ENCODE data around the gene P4HB.

Gene P4HB

DNA sequence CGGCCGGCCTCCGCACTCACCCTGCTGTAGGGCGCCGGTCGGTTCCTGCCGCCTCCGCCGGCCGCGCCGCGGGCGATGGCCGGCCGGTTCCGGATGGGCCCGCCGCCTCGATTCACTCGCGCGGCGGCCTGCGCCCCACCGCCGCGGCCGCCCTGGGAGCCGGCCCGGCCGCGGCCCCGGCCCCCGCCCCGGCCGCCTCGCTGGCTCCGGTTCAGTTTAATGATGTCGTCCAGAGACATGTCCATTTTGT is 30.9 kb upstream of the P4HB start (continued):
- TF ChIP-seq, protein P1, sequence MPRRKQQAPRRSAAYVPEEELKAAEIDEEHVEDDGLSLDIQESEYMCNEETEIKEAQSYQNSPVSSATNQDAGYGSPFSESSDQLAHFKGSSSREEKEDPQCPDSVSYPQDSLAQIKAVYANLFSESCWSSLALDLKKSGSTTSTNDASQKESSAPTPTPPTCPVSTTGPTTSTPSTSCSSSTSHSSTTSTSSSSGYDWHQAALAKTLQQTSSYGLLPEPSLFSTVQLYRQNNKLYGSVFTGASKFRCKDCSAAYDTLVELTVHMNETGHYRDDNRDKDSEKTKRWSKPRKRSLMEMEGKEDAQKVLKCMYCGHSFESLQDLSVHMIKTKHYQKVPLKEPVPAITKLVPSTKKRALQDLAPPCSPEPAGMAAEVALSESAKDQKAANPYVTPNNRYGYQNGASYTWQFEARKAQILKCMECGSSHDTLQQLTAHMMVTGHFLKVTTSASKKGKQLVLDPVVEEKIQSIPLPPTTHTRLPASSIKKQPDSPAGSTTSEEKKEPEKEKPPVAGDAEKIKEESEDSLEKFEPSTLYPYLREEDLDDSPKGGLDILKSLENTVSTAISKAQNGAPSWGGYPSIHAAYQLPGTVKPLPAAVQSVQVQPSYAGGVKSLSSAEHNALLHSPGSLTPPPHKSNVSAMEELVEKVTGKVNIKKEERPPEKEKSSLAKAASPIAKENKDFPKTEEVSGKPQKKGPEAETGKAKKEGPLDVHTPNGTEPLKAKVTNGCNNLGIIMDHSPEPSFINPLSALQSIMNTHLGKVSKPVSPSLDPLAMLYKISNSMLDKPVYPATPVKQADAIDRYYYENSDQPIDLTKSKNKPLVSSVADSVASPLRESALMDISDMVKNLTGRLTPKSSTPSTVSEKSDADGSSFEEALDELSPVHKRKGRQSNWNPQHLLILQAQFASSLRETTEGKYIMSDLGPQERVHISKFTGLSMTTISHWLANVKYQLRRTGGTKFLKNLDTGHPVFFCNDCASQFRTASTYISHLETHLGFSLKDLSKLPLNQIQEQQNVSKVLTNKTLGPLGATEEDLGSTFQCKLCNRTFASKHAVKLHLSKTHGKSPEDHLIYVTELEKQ (tag by site-specific recombination; IDR thresholded peaks at IDR 0.05; ENCODE audit: borderline replicate concordance): no peak
- TF ChIP-seq ZNF555 (tag by site-specific recombination; conservative IDR thresholded peaks at IDR 0.05) (no peak), ZBTB8A (tag by site-specific recombination; IDR thresholded peaks at IDR 0.05) (no peak), ZNF138 (tag by site-specific recombination; IDR thresholded peaks at IDR 0.05; ENCODE audit: borderline replicate concordance) (no peak), EGR2 (tag by site-specific recombination; IDR thresholded peaks at IDR 0.05; ENCODE audit: low read depth) (no peak)

DNA sequence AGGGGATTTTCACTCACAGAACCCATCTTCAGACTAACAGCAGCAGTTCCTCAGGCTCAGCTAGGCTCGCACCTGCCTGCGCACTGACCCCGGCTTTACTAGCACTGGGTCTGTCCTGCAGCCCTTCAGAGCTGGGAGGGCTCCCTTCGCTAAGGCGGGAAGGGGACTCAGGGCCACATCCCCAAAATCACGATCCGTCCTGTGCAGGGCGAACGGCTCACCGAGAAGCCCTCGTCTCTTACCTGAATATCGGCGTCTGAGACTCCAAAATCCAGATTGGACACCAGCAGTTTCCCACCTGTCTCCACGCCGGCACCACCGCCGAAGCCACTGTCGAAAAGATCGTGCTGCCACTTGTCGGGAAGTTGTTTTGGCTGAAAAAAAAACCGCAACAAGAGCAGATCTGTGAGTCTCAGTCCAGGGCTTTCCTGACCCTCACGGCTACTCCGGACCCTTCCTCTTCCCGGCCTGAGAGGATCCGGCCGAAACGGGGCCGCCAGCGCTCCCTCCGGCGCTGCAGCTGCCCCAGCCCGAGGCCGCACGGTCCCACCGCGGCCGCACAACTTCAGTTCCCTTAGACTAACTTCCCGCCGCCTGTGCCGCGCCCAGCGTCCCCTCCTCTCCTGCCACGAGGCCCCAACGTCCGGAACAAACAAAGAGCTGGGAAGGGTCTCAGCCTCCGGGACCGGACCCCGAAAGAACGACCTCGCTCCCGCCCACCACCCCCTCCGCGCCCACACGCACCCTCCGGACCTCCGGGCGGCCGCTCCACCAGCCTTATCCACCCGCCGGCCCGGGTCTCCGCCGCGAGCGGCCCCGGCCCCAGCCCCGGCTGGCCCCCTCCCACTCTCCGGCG is 30.3 kb upstream of the P4HB start:
- POLR2A ChIA-PET: interaction anchor here (0.6 to 2.2 kb wide), 5 partner anchors 18 to 207 kb away, joined by 3 to 8 read pairs (median 6); partner anchors contain the start of genes ARL16, HGS and MCRIP1
- Histone ChIP-seq H3K4me3 (ENCODE audit: low read depth, low read length) (peak overlapping the region; percentile 92), H3K9me3 (ENCODE audit: control insufficient read depth, insufficient read depth, low read depth, low read length) (no peaks in the 10 kb centered on the region), H3K27ac (ENCODE audit: extremely low read depth, low read depth, low read length) (peak overlapping the region; percentile 96), H3K4me1 (ENCODE audit: control insufficient read depth, insufficient read depth, low read length) (peaks cover 5% of the 10 kb centered on the region; the same call in 1 of the 2 replicates), H3K36me3 (ENCODE audit: control insufficient read depth in 2 of 2, insufficient read depth in 1 of 2, low read length in 2 of 2) (peaks cover 62 to 73% of the 10 kb centered on the region in 2 experiments)
- CTCF ChIA-PET: interaction anchor here (1.1 kb wide), 1 partner anchor 147 kb away, joined by 4 read pairs; the partner anchor contains the start of gene DCXR
- TF ChIP-seq ZNF2 (tag by site-specific recombination; IDR thresholded peaks at IDR 0.05) (0 out of 2 replicates have a peak, but pooled peaks have one; percentile 35), EGR2 (tag by site-specific recombination; IDR thresholded peaks at IDR 0.05; ENCODE audit: low read depth) (no peak), ZNF48 (tag by site-specific recombination; IDR thresholded peaks at IDR 0.05) (no peak), ZNF664 (tag by site-specific recombination; IDR thresholded peaks at IDR 0.05) (no peak), ZNF239 (tag by site-specific recombination; IDR thresholded peaks at IDR 0.05) (no peak), ZNF76 (tag by site-specific recombination; IDR thresholded peaks at IDR 0.05; ENCODE audit: borderline replicate concordance, low read depth) (no peak; the same call in 1 of the 2 replicates), YY1 (tag by site-specific recombination; IDR thresholded peaks at IDR 0.05) (no peak), ZNF707 (tag by site-specific recombination; IDR thresholded peaks at IDR 0.05) (no peak), SETDB1 (IDR thresholded peaks at IDR 0.05; ENCODE audit: insufficient read length, low read length) (no peak), SALL2 (tag by site-specific recombination; IDR thresholded peaks at IDR 0.05; ENCODE audit: borderline replicate concordance) (no peak), ZNF174 (tag by site-specific recombination; IDR thresholded peaks at IDR 0.05) (no peak), HOXA7 (CRISPR knock-in tag; IDR thresholded peaks at IDR 0.05; ENCODE audit: borderline replicate concordance) (no peak), ZNF391 (tag by site-specific recombination; IDR thresholded peaks at IDR 0.05; ENCODE audit: borderline replicate concordance, low read depth) (no peak), ZNF658 (tag by site-specific recombination; IDR thresholded peaks at IDR 0.05) (no peak), ZNF140 (tag by site-specific recombination; IDR thresholded peaks at IDR 0.05) (no peak), OSR2 (tag by site-specific recombination; IDR thresholded peaks at IDR 0.05) (no peak), ZNF146 (tag by site-specific recombination; IDR thresholded peaks at IDR 0.05) (0 out of 2 replicates have a peak, but pooled peaks have one; percentile 8)
- TF ChIP-seq, protein P2, sequence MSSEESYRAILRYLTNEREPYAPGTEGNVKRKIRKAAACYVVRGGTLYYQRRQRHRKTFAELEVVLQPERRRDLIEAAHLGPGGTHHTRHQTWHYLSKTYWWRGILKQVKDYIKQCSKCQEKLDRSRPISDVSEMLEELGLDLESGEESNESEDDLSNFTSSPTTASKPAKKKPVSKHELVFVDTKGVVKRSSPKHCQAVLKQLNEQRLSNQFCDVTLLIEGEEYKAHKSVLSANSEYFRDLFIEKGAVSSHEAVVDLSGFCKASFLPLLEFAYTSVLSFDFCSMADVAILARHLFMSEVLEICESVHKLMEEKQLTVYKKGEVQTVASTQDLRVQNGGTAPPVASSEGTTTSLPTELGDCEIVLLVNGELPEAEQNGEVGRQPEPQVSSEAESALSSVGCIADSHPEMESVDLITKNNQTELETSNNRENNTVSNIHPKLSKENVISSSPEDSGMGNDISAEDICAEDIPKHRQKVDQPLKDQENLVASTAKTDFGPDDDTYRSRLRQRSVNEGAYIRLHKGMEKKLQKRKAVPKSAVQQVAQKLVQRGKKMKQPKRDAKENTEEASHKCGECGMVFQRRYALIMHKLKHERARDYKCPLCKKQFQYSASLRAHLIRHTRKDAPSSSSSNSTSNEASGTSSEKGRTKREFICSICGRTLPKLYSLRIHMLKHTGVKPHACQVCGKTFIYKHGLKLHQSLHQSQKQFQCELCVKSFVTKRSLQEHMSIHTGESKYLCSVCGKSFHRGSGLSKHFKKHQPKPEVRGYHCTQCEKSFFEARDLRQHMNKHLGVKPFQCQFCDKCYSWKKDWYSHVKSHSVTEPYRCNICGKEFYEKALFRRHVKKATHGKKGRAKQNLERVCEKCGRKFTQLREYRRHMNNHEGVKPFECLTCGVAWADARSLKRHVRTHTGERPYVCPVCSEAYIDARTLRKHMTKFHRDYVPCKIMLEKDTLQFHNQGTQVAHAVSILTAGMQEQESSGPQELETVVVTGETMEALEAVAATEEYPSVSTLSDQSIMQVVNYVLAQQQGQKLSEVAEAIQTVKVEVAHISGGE (tag by site-specific recombination; conservative IDR thresholded peaks at IDR 0.05; ENCODE audit: low read depth): peak; percentile 81
- TF ChIP-seq, protein P3, sequence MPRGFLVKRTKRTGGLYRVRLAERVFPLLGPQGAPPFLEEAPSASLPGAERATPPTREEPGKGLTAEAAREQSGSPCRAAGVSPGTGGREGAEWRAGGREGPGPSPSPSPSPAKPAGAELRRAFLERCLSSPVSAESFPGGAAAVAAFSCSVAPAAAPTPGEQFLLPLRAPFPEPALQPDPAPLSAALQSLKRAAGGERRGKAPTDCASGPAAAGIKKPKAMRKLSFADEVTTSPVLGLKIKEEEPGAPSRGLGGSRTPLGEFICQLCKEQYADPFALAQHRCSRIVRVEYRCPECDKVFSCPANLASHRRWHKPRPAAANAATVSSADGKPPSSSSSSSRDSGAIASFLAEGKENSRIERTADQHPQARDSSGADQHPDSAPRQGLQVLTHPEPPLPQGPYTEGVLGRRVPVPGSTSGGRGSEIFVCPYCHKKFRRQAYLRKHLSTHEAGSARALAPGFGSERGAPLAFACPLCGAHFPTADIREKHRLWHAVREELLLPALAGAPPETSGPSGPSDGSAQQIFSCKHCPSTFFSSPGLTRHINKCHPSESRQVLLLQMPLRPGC (tag by site-specific recombination; IDR thresholded peaks at IDR 0.05): no peak
- TF ChIP-seq, protein P4, sequence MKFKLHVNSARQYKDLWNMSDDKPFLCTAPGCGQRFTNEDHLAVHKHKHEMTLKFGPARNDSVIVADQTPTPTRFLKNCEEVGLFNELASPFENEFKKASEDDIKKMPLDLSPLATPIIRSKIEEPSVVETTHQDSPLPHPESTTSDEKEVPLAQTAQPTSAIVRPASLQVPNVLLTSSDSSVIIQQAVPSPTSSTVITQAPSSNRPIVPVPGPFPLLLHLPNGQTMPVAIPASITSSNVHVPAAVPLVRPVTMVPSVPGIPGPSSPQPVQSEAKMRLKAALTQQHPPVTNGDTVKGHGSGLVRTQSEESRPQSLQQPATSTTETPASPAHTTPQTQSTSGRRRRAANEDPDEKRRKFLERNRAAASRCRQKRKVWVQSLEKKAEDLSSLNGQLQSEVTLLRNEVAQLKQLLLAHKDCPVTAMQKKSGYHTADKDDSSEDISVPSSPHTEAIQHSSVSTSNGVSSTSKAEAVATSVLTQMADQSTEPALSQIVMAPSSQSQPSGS (tag by site-specific recombination; IDR thresholded peaks at IDR 0.05; ENCODE audit: low read depth): no peak

Data from HEK293 (cell line).